ENCODE results near the gene PLXNC1.

The PLXNC1 gene

GRCh38 chr12:94239332-94239993 lies 91.1 kb downstream of the PLXNC1 start:
- no peak for DNase-seq (ENCODE audit: low spot score)

- peak; percentile 84 for DNase-seq (ENCODE audit: low spot score)
Observed at GRCh38 chr12:94240171-94240570, 91.8 kb downstream of the PLXNC1 start.

- no peak for DNase-seq (ENCODE audit: low spot score)
Observed at GRCh38 chr12:94242901-94243300, 94.5 kb downstream of the PLXNC1 start.

GRCh38 chr12:94244165-94245133 lies 96.1 kb downstream of the PLXNC1 start:
- peak; percentile 36 for DNase-seq (ENCODE audit: low spot score)

- DNase-seq (ENCODE audit: low spot score), result no peak
Observed at GRCh38 chr12:94245631-94246383, 97.4 kb downstream of the PLXNC1 start.

GRCh38 chr12:94247246-94247645 lies 98.9 kb downstream of the PLXNC1 start:
- DNase-seq (ENCODE audit: low spot score), result no peak

- DNase-seq (ENCODE audit: low spot score), result no peak
Observed at GRCh38 chr12:94248582-94248981, 100.2 kb downstream of the PLXNC1 start.

GRCh38 chr12:94250130-94250529 lies 101.8 kb downstream of the PLXNC1 start:
- DNase-seq (ENCODE audit: low spot score), result no peak

GRCh38 chr12:94254270-94254669 lies 105.9 kb downstream of the PLXNC1 start:
- DNase-seq (ENCODE audit: low spot score), result no peak

GRCh38 chr12:94255006-94255405 lies 106.6 kb downstream of the PLXNC1 start:
- no peak for DNase-seq (ENCODE audit: low spot score)

- DNase-seq (ENCODE audit: low spot score), result no peak
Observed at GRCh38 chr12:94255428-94255827, 107.1 kb downstream of the PLXNC1 start.

- no peak for DNase-seq (ENCODE audit: low spot score)
Observed at GRCh38 chr12:94258593-94258992, 110.2 kb downstream of the PLXNC1 start.

GRCh38 chr12:94260017-94260416 lies 111.6 kb downstream of the PLXNC1 start:
- DNase-seq (ENCODE audit: low spot score), result no peak

GRCh38 chr12:94260717-94261116 lies 112.3 kb downstream of the PLXNC1 start:
- DNase-seq (ENCODE audit: low spot score), result no peak

- DNase-seq (ENCODE audit: low spot score), result no peak
Observed at GRCh38 chr12:94261119-94261518, 112.7 kb downstream of the PLXNC1 start.

GRCh38 chr12:94261786-94262185 lies 113.4 kb downstream of the PLXNC1 start:
- DNase-seq (ENCODE audit: low spot score), result no peak

- DNase-seq (ENCODE audit: low spot score), result peak; percentile 84
Observed at GRCh38 chr12:94262228-94263010, 114.0 kb downstream of the PLXNC1 start.

GRCh38 chr12:94263011-94263811 lies 114.8 kb downstream of the PLXNC1 start:
- DNase-seq (ENCODE audit: low spot score), result peak; percentile 14

- no peak for DNase-seq (ENCODE audit: low spot score)
Observed at GRCh38 chr12:94263905-94264561, 115.7 kb downstream of the PLXNC1 start.

Measured in germinal center (tissue), 1 donor.